ENCODE measurements around the gene CHAD.

- TF ChIP-seq CTCF (conservative IDR thresholded peaks at IDR 0.05) = no peak
- TF ChIP-seq ZFX (IDR thresholded peaks at IDR 0.05) = no peak
These were observed 23.6 kb downstream of the CHAD start for GRCh38 chr17:50444841-50445715.

Measured in C4-2B (cell line).